ENCODE measurements around the gene RPS29. TPM values are rescaled to one million over a fixed set of nuclear protein-coding genes. Genes with fewer than 3 reads are reported as not detected.

RPS29 gene
- total and polyA plus RNA-seq, 9 of the 15 experiments (the other 6 are each of a cell fraction or from before 2014, with no cell fraction given), result 1,545 to 5,012 (median 2,448) TPM

DNA sequence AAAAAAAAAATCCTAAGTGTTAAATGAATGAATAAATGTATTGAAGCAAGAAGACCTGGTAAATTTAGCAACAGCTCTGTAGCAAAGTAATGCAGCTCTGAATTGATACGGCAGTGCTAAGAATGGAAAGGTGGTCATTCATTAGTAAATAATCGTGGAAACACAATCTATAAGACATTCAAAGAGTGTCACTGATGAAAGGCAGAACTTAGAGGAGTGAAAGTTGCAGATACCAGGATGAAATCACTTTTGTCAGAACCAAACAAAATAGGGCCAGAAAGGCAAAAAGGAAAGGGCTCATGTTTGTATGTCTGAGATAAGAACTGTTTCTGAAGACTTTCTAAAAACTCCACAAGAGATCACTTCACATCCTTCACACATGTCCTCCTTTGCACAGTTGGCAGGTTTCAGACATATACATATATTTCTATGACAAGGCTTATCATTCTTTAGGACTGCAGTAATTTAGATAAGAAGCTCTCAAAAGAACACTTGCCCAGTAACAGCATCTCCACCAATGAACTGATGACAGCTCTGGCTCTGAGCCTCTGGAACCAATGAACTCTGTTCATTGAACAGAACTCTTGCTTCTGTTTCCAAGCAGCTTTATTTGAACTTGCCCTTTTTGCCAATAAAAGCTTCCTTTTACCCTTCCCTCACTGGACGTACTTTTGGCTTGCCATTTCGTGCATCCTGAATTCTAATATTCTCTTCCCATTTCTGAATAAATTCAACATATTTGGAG lies 8.3 kb upstream of the RPS29 start (continued):
- TF ChIP-seq RBM25 (IDR thresholded peaks at IDR 0.05; ENCODE audit: low read depth, low read length, severe bottlenecking), result no peak
- TF ChIP-seq, protein P1, sequence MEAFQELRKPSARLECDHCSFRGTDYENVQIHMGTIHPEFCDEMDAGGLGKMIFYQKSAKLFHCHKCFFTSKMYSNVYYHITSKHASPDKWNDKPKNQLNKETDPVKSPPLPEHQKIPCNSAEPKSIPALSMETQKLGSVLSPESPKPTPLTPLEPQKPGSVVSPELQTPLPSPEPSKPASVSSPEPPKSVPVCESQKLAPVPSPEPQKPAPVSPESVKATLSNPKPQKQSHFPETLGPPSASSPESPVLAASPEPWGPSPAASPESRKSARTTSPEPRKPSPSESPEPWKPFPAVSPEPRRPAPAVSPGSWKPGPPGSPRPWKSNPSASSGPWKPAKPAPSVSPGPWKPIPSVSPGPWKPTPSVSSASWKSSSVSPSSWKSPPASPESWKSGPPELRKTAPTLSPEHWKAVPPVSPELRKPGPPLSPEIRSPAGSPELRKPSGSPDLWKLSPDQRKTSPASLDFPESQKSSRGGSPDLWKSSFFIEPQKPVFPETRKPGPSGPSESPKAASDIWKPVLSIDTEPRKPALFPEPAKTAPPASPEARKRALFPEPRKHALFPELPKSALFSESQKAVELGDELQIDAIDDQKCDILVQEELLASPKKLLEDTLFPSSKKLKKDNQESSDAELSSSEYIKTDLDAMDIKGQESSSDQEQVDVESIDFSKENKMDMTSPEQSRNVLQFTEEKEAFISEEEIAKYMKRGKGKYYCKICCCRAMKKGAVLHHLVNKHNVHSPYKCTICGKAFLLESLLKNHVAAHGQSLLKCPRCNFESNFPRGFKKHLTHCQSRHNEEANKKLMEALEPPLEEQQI (IDR thresholded peaks at IDR 0.05), result no peak
- TF ChIP-seq POLR2H (tag; IDR thresholded peaks at IDR 0.05; ENCODE audit: low read depth), result no peak
- peak; percentile 77 for TF ChIP-seq NCOR1 (IDR thresholded peaks at IDR 0.05)
- peak; percentile 34 for TF ChIP-seq STAT5A (IDR thresholded peaks at IDR 0.05; ENCODE audit: borderline replicate concordance, low read length)
- TF ChIP-seq, protein P2, sequence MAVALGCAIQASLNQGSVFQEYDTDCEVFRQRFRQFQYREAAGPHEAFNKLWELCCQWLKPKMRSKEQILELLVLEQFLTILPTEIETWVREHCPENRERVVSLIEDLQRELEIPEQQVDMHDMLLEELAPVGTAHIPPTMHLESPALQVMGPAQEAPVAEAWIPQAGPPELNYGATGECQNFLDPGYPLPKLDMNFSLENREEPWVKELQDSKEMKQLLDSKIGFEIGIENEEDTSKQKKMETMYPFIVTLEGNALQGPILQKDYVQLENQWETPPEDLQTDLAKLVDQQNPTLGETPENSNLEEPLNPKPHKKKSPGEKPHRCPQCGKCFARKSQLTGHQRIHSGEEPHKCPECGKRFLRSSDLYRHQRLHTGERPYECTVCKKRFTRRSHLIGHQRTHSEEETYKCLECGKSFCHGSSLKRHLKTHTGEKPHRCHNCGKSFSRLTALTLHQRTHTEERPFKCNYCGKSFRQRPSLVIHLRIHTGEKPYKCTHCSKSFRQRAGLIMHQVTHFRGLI (CRISPR knock-in tag; IDR thresholded peaks at IDR 0.05), result no peak
- TF ChIP-seq FOXM1 (IDR thresholded peaks at IDR 0.05; ENCODE audit: low read depth), result peak; percentile 87
- TF ChIP-seq FOXM1 (CRISPR knock-in tag; IDR thresholded peaks at IDR 0.05; ENCODE audit: low read depth), result no peak
- TF ChIP-seq, protein P3, sequence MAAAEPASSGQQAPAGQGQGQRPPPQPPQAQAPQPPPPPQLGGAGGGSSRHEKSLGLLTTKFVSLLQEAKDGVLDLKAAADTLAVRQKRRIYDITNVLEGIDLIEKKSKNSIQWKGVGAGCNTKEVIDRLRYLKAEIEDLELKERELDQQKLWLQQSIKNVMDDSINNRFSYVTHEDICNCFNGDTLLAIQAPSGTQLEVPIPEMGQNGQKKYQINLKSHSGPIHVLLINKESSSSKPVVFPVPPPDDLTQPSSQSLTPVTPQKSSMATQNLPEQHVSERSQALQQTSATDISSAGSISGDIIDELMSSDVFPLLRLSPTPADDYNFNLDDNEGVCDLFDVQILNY (CRISPR knock-in tag; IDR thresholded peaks at IDR 0.05), result no peak
- TF ChIP-seq, protein P4, sequence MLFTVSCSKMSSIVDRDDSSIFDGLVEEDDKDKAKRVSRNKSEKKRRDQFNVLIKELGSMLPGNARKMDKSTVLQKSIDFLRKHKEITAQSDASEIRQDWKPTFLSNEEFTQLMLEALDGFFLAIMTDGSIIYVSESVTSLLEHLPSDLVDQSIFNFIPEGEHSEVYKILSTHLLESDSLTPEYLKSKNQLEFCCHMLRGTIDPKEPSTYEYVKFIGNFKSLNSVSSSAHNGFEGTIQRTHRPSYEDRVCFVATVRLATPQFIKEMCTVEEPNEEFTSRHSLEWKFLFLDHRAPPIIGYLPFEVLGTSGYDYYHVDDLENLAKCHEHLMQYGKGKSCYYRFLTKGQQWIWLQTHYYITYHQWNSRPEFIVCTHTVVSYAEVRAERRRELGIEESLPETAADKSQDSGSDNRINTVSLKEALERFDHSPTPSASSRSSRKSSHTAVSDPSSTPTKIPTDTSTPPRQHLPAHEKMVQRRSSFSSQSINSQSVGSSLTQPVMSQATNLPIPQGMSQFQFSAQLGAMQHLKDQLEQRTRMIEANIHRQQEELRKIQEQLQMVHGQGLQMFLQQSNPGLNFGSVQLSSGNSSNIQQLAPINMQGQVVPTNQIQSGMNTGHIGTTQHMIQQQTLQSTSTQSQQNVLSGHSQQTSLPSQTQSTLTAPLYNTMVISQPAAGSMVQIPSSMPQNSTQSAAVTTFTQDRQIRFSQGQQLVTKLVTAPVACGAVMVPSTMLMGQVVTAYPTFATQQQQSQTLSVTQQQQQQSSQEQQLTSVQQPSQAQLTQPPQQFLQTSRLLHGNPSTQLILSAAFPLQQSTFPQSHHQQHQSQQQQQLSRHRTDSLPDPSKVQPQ (CRISPR knock-in tag; IDR thresholded peaks at IDR 0.05; ENCODE audit: borderline replicate concordance), result no peak
- TF ChIP-seq SMARCE1 (IDR thresholded peaks at IDR 0.05), result peak; percentile 37; the same call in 1 of the 2 replicates
- TF ChIP-seq NFIC (IDR thresholded peaks at IDR 0.05), result peak; percentile 43; the same call in 1 of the 2 replicates
- TF ChIP-seq MCM2 (IDR thresholded peaks at IDR 0.05; ENCODE audit: low read depth), result no peak
- TF ChIP-seq ZNF175 (CRISPR knock-in tag; IDR thresholded peaks at IDR 0.05; ENCODE audit: low read depth), result no peak
- no peak for TF ChIP-seq PRMT5 (CRISPR knock-in tag; IDR thresholded peaks at IDR 0.05)
- TF ChIP-seq CHD4 (IDR thresholded peaks at IDR 0.05; ENCODE audit: insufficient read depth, insufficient replicate concordance, low read depth, low read length, poor library complexity, severe bottlenecking), result no peak
- TF ChIP-seq, protein P5, sequence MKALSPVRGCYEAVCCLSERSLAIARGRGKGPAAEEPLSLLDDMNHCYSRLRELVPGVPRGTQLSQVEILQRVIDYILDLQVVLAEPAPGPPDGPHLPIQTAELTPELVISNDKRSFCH (CRISPR knock-in tag; IDR thresholded peaks at IDR 0.05), result no peak
- TF ChIP-seq, protein P5 (tag; IDR thresholded peaks at IDR 0.05), result no peak
- no peak for TF ChIP-seq SIX5 (IDR thresholded peaks at IDR 0.05; ENCODE audit: borderline replicate concordance in 1 of 2, insufficient read depth in 1 of 2, low read depth in 1 of 2, low read length in 2 of 2)
- TF ChIP-seq RBM22 (IDR thresholded peaks at IDR 0.05; ENCODE audit: low read depth, low read length, poor library complexity, severe bottlenecking), result no peak
